Measurements from ENCODE around the gene SFMBT2. TPM values are rescaled to one million over a fixed set of nuclear protein-coding genes. Genes with fewer than 3 reads are reported as not detected.
A peak's percentile ranks its signal among the peaks of the same experiment; 100 is the strongest.

The SFMBT2 gene
- total and polyA plus RNA-seq, 10 of the 15 experiments (the other 5 are each of a cell fraction or from before 2014, with no cell fraction given): 2.8 to 29.6 (median 15.1) TPM

DNA sequence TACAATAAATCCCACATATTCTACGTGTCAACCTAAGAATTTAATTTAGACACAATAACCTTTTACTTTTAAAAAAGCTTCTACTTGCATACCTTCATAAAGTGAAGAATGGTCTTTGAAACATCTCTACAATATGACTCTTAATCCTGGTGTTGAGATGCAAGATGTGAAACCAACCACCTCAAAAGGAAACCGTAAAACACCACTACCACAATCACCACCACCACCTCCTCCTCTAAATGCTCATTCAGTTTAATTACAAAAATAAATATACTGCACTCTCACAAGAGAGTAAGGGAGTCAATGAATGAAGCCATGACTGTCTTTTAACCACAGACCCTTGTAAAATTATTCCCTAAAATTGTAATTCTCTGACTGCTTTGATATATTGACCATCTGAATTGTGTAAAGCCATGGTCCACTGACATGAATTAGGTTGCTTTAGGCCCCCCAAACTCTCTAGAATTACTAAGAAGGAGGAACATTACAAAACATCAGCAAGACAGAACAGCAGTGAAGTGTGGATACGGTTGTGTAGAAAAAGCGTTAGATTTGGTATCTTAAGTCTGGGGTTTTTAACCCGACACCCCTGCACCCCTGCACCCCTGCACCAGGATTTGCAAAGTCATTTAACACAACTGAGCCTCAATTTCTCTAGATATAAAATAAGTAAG is 171.4 kb downstream of the SFMBT2 start:
- peaks cover 20 to 24% of the 10 kb centered on the region in 2 experiments for H3K36me3 ChIP-seq (ENCODE audit: control insufficient read depth in 2 of 2, insufficient read depth in 2 of 2, low read length in 1 of 2)
- ChIA-PET RAD21 (ENCODE audit: unreplicated experiment) (no interaction called here), CTCF (no interaction called here), POLR2A (no interaction called here), SMC1A (ENCODE audit: uncharacterized antibody, unreplicated experiment) (interaction anchor here (1.0 kb wide), 1 partner anchor 17 kb away, joined by 3 read pairs; no protein-coding TSS in a partner anchor)
- FAIRE-seq (peak; percentile 23), ATAC-seq (peak; percentile 84), DNase-seq (ENCODE audit: low read depth, low spot score) (no peak)
- in situ Hi-C loops (cut with MboI) (no loop called here), intact Hi-C loops (cut with micrococcal nuclease; ENCODE audit: unreplicated experiment) (no loop called here)
- H3K4me2 ChIP-seq (ENCODE audit: control insufficient read depth, insufficient read depth): peak overlapping the region; percentile 21; the same call in 1 of the 2 replicates
- no peaks in the 10 kb centered on the region; the same call in 2 of the 3 replicates for H3K9me3 ChIP-seq (replicated peaks; ENCODE audit: control insufficient read depth, insufficient read depth, low read length)
- BruUV-seq (replicated peaks): no TSS peak
- H3K9ac ChIP-seq (ENCODE audit: control insufficient read depth, insufficient read depth, low read length): no peak overlapping the region
- H3K27me3 ChIP-seq (replicated peaks in 1 of 2; ENCODE audit: control insufficient read depth in 2 of 2, insufficient read depth in 2 of 2, low read length in 1 of 2): no peaks in the 10 kb centered on the region
- peaks cover 16% of the 10 kb centered on the region for H3K4me1 ChIP-seq (ENCODE audit: control insufficient read depth, insufficient read depth, low read length)
- no peaks in the 10 kb centered on the region for H4K20me1 ChIP-seq (ENCODE audit: control insufficient read depth, insufficient read depth)
- no peak overlapping the region for H3K27ac ChIP-seq (ENCODE audit: control insufficient read depth, insufficient read depth)
- no peaks in the 10 kb centered on the region for H3K79me2 ChIP-seq (ENCODE audit: control insufficient read depth, insufficient read depth, low read length)
- H2AFZ ChIP-seq (ENCODE audit: control insufficient read depth, low read depth, low read length): no peak overlapping the region
- peak; percentile 47; the same call in 1 of the 2 replicates for TF ChIP-seq MTA2 (IDR thresholded peaks at IDR 0.05; ENCODE audit: low read depth)
- peak; percentile 90 for TF ChIP-seq RUNX3 (IDR thresholded peaks at IDR 0.05; ENCODE audit: low read length)
- TF ChIP-seq TAF1 (IDR thresholded peaks at IDR 0.05; ENCODE audit: borderline replicate concordance, low read depth, low read length): no peak
- TF ChIP-seq, protein P1, sequence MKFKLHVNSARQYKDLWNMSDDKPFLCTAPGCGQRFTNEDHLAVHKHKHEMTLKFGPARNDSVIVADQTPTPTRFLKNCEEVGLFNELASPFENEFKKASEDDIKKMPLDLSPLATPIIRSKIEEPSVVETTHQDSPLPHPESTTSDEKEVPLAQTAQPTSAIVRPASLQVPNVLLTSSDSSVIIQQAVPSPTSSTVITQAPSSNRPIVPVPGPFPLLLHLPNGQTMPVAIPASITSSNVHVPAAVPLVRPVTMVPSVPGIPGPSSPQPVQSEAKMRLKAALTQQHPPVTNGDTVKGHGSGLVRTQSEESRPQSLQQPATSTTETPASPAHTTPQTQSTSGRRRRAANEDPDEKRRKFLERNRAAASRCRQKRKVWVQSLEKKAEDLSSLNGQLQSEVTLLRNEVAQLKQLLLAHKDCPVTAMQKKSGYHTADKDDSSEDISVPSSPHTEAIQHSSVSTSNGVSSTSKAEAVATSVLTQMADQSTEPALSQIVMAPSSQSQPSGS (IDR thresholded peaks at IDR 0.05; ENCODE audit: low read length): 0 out of 2 replicates have a peak, but pooled peaks have one; percentile 32
- TF ChIP-seq NFIC (IDR thresholded peaks at IDR 0.05; ENCODE audit: low read depth, low read length): peak; percentile 47; the same call in 1 of the 2 replicates
- 0 out of 2 replicates have a peak, but pooled peaks have one; percentile 37 for TF ChIP-seq IRF4 (IDR thresholded peaks at IDR 0.05; ENCODE audit: low read depth, low read length)
- TF ChIP-seq MTA3 (IDR thresholded peaks at IDR 0.05; ENCODE audit: borderline replicate concordance, low read length): 0 out of 2 replicates have a peak, but pooled peaks have one; percentile 58
- TF ChIP-seq BCL11A (IDR thresholded peaks at IDR 0.05; ENCODE audit: low read depth, low read length): 0 out of 2 replicates have a peak, but pooled peaks have one; percentile 3
- TF ChIP-seq JUNB (IDR thresholded peaks at IDR 0.05): peak; percentile 57
- TF ChIP-seq STAT1 (conservative IDR thresholded peaks at IDR 0.05): no peak
- TF ChIP-seq IKZF2 (IDR thresholded peaks at IDR 0.05): 0 out of 4 replicates have a peak, but pooled peaks of 1 of the 2 experiments have one; percentile 14
- WGBS (ENCODE audit: insufficient coverage, insufficient replicate concordance, low lambda C conversion rate, missing lambda C conversion rate): 52% methylated on average over 5 of the region's 5 CpGs
- H3K4me3 ChIP-seq: no peak overlapping the region
